HG03558 (cell line): ENCODE data around the gene TMEM198.

ENCODE experiments used
- ATAC-seq: cut with Tn5 transposase; IDR thresholded peaks from one replicate; pipeline ENCODE4 v1.9.1; 2021; ENCODE audit warnings: moderate number of reproducible peaks; ENCODE audit not compliant: unreplicated experiment; ENCODE audit errors: extremely low read depth

Gene TMEM198

DNA sequence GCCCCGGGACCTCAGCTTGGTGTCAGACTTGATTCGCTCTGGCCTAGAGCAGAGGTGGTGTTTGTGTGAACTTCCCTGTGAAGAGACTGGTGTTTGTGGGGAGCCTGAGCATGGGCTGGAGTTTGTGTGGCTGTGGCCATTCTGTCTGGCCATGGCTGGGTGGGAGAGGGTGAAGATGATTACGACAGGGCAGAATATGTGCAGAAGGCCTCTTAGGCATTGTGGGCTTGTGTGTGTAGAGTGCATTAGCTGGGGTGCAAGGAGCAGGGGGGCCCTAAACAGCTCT, 17.0 kb downstream of the TMEM198 start:
- ATAC-seq = no peak

DNA sequence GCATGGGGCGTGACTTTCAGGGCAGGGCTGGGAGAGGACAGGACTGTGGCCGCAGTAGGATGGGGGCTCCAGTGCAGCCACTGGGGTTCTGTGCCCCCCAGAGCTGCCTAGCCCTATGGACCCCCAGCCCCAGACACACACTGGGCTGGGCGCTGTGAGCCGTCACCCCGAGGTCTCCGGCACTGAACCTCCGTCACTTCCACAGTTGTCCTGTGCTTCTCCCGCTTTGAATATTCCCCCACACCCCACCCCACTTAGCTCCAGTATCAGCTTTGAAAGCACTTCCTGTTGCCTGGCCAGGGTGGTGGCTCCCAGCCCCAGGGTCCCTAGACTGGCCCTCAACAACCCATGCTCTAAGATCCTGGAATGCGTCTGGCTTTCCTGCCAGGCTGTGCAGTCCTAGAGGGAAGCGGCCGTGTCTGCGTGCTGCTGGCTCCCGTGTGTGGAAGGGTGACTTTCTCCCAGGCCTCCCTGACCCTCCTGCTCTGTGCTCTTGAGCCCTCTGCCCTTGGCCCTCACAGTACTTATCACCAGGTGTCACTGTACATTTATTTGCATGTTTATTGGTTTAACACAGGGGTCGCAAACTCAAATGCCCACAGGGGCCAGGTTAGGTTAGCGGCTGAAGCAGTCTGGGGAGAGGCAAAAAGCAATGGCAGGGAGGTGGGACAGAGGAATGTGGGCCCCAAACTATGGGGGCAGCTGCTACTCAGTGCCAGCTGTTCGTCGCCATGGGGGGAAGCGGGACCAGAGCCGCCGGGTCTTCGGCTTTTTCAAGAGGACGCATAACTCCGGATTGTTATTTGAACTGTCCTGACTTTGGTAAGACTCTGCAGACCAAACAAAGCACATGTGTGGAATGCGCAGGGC, 17.6 kb downstream of the TMEM198 start:
- ATAC-seq = no peak

DNA sequence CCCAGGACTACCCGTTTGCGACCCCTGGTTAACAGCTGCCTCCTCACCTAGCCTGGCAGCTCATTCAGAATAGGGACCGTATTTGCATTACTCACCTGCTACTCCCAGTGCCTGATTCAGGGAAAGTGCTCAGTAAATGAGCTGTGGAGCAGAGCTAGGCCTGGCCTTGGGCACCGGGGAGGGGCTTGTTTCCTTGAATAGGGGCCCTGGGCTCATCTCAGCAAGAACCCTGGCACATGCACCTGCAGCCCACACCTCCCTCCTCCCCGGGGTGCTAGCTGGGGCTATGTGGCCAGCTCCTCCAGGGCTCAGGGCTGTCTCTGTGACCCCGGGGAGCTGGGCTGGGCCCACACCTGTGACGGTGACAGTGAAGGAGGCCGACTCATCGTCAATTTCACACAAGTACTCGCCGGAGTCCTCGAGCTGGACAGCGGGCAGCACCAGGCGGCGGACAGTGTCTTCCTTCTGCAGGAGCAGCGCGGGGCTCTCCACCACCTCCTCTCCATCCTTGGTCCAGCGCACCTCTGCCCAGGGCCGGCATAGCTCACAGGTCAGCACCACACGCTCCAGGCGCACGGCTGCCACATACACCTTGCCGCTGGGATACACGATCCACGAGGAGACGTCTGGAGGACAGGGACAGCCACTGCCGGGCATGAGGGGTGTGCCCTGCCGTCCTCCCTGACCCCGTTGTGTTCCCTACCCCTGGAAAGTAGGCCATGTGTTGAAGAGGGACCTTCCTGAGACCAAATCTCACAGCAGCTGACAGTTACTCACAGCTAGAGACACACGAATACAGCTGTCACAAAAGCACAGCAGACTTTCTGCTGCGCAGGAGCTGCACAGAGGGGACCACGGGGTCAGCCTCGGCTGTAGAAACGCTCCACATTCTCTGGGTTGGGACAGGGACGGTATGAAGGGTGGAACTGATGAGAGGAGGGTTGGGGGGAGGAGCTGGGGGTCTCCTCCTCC, 18.5 kb downstream of the TMEM198 start:
- ATAC-seq = no peak

GRCh38 chr2:219563271-219563928, 19.6 kb downstream of the TMEM198 start:
- ATAC-seq = no peak

- ATAC-seq = no peak
These were observed 21.6 kb downstream of the TMEM198 start for GRCh38 chr2:219565130-219566080.

- ATAC-seq = no peak
These were observed 22.8 kb downstream of the TMEM198 start for GRCh38 chr2:219566640-219567039.

DNA sequence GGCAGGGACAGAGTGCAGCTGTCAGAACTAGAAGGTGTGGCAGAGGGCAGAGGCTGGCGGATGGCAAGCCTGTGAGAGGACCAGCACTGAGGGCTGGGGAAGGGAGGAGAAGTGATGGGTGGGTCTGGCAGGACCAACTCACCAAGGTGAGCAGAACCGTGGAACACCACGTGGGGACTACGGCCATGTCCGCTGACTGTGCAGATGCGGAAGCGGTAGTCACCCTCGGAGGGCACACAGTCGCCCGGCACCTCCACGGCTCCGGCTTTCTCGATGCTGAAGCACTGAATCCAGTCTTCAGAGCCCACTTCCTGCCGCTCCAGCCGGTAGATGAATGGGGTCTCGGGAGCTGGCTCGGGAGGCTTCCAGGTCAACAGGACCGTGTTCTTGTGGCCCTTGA, 23.3 kb downstream of the TMEM198 start:
- ATAC-seq = no peak

DNA sequence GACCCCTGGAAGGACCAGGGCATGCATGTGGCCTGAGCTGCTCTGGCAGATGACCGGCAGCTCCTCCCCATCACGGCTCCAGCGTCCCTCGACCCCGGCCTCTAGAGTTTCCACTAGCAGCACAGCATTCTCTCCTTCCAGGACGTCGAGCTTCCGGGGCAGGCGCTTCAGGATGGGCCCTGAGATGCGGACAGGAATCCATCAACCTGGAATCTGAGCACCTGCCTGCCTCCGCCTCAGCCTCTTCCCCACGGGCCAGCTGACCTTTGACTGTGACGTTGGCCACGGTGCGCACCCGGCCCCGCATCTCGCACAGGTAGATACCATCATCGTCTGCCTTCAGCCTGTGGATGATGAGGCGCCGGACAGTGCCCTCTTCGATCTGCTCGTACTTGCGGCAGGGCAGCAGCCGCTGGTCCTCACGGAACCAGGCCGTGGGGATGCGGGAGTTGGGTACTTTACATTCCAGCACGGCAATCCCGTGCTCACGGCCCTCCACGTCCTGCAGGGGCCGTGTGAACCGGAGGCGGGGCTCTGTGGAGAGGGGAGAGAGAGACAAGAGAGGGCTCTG, 24.0 kb downstream of the TMEM198 start:
- ATAC-seq = no peak

GRCh38 chr2:219569041-219569440, 25.2 kb downstream of the TMEM198 start:
- ATAC-seq = no peak

- ATAC-seq = no peak
These were observed 25.8 kb downstream of the TMEM198 start for GRCh38 chr2:219569635-219570034.

- no peak for ATAC-seq
These were observed 26.5 kb downstream of the TMEM198 start for GRCh38 chr2:219570194-219570923.

- no peak for ATAC-seq
These were observed 27.1 kb downstream of the TMEM198 start for GRCh38 chr2:219570924-219571310.

DNA sequence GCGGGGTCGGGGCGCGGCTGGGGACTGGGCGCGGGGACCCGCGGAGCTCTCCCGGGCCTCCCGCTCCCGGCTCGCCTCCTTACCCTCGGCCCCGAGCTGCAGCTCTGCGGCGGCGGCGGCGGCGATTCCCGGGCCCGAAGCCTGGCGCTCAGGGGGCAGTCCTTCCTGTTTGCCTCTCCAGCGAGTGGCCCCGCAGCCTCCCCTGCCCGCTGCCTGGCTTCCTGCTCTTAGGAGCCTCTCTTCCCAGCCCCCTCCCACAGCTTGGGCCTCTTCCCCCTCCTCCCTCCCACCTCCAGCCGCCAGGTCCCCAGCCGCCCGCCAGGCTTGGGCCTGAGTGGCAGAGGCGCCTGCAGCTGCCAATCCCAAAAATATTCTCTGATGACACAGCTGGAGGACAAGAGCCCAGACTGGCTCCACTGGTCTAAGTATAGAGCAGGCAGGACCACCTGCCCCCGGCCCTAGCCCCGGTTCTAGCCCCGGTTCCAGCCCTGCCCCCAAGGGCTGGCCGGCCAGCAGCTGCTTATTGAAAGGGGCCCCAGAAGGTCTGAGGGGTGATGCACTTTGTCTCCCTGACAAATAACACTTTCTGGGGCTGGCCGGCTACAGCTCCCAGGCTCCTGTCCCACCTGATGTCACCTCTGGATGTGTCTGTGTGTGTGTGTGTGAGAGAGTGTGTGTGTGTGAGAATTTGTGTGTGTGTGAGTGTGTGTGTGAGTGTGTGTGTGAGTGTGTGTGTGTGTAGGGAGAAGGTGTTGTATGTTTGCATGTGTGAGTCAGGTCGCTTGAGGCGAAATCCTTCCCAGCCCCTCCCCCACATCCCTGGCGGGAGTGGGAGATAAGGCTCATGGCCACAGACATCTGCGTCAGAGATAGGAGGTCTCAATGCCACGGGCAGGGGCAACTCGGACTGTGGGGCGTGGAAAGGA, 27.7 kb downstream of the TMEM198 start, which contains the start of gene OBSL1:
OBSL1 (minus strand) TSS at position 229 of the 926 bp plus-strand sequence. CDS start 307 bp downstream, outside the sequence.
- ATAC-seq = no peak

GRCh38 chr2:219572237-219573001, 28.6 kb downstream of the TMEM198 start, which contains the start of gene INHA:
Gene INHA (plus strand): TSS chr2:219572310. CDS start chr2:219572375, 65 bp downstream.
- no peak for ATAC-seq

DNA sequence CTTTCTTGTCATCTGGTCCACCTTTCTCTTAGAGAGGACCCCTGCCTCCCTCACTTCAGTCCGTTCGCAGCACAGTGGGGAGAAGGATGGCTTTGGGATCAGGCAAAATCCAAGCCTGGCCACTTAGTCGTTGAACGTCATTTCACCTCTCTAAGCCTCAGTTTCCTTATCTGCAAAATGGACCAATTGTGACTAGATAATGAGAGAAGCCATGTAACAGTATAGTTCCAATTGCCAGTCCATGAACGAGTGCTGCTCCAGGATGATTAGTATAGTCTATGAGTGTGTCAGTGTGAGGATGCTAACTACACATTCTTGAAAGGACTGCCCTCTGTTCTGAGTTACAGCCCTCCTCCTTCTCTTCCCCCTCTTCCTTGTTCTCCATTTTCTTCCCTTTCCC, 29.3 kb downstream of the TMEM198 start:
- no peak for ATAC-seq

- no peak for ATAC-seq
These were observed 30.9 kb downstream of the TMEM198 start for GRCh38 chr2:219574484-219575311.
